Left lung (tissue), 10 donors: ENCODE measurements around the gene DISC1. TPM values are rescaled to one million over a fixed set of nuclear protein-coding genes. Genes with fewer than 3 reads are reported as not detected.

ENCODE experiments used
- ATAC-seq: fragments of 200-7000 bp; cut with Tn5 transposase; one replicate; pipeline ENCODE4 v1.9.1; 2020; ENCODE audit warnings: moderate library complexity
- DNase-seq, 4 donors: peaks; one replicate each; pipeline ENCODE4 v3.0.0-alpha.2; 2013 to 2020
- H3K27ac ChIP-seq, 2 donors: fragments of 200-600 bp; sonication (generic) in 1 of 2; one replicate each; pipeline versions ENCODE4 v1.5.0 to v1.8.0; 2020 to 2021
- H3K27me3 ChIP-seq, 2 donors: fragments of 200-600 bp; sonication (generic) in 1 of 2; one replicate each; pipeline versions ENCODE4 v1.5.0 to v1.8.0; 2020 to 2021
- H3K36me3 ChIP-seq, 2 donors: fragments of 200-600 bp; sonication (generic) in 1 of 2; one replicate each; pipeline versions ENCODE4 v1.5.0 to v1.8.0; 2020 to 2021
- H3K4me1 ChIP-seq, 2 donors: fragments of 200-600 bp; one replicate each; pipeline ENCODE4 v1.8.0; 2021
- H3K4me3 ChIP-seq, 2 donors: fragments of 200-600 bp; sonication (generic) in 1 of 2; one replicate each; pipeline versions ENCODE4 v1.5.0 to v1.8.0; 2020 to 2021; ENCODE audit warnings: mild to moderate bottlenecking in 1 of 2
- H3K9me3 ChIP-seq, 2 donors: fragments of 200-600 bp; sonication (generic) in 1 of 2; one replicate each; pipeline versions ENCODE4 v1.5.0 to v1.8.0; 2020 to 2021
- CTCF ChIP-seq, 2 donors: fragments of 200-600 bp; sonication (generic) in 1 of 2; IDR thresholded peaks; one replicate each; pipeline versions ENCODE4 v1.5.0 to v1.8.0; 2021; ENCODE audit warnings: antibody characterized with exemption in 2 of 2
- intact Hi-C, 2 donors: fragments of 100-400 bp; cut with DNase I; formaldehyde crosslinking; loops; one replicate each; pipeline versions ENCODE4 v1.11.2 to v1.14.2; 2022
- polyA plus RNA-seq, 6 donors: library from polyadenylated mRNA; unstranded; fragments of 120-200 nt; gene quantifications; one replicate each; pipeline ENCODE4 v1.2.1, GENCODE V29; 2013; ENCODE audit not compliant: insufficient read length in 6 of 6
- total RNA-seq, 2 donors: library from RNA; stranded (reverse); fragmentation: NEBNext Ultra II Directional; extraction: Animal tissue kit (Norgen Biotek cat#: 25700); gene quantifications; one replicate each; pipeline ENCODE4 v1.2.1, GENCODE V29; 2021
- donor health status: DM: no; HTN: yes; CAD: no.
- donor health status: DM: no; HTN: no; CAD: no.

Gene DISC1
- total and polyA plus RNA-seq, 8 donors = 3.9 to 11.7 (median 10.5) TPM

- DNase-seq (no peak), ATAC-seq (no peak)
- Histone ChIP-seq H3K36me3 (no peaks in the 10 kb centered on the region), H3K27me3 (no peaks in the 10 kb centered on the region), H3K4me1 (peaks cover 0 to 23% of the 10 kb centered on the region in 2 donors), H3K27ac (no peak overlapping the region), H3K9me3 (no peaks in the 10 kb centered on the region), H3K4me3 (no peak overlapping the region)
- intact Hi-C loops = loop anchor here in 1 of 2 donors (10.0 kb wide), 1 partner anchor 677 kb away; no protein-coding TSS in a partner anchor
- TF ChIP-seq CTCF (IDR thresholded peaks at IDR 0.05) = no peak
Measured at GRCh38 chr1:231601824-231602672, 24.5 kb upstream of the DISC1 start.

- no peaks in the 10 kb centered on the region for H3K36me3 ChIP-seq
- H3K4me1 ChIP-seq = peaks cover 0 to 23% of the 10 kb centered on the region in 2 donors
- H3K4me3 ChIP-seq = no peak overlapping the region
- H3K9me3 ChIP-seq = no peaks in the 10 kb centered on the region
- no peak for DNase-seq
- ATAC-seq = no peak
- no peaks in the 10 kb centered on the region for H3K27me3 ChIP-seq
- TF ChIP-seq CTCF (IDR thresholded peaks at IDR 0.05) = no peak
- no peak overlapping the region for H3K27ac ChIP-seq
- intact Hi-C loops = loop anchor here in 1 of 2 donors (10.0 kb wide), 1 partner anchor 678 kb away; no protein-coding TSS in a partner anchor
Measured at GRCh38 chr1:231602673-231602984, 24.0 kb upstream of the DISC1 start.

- Histone ChIP-seq H3K27me3 (no peaks in the 10 kb centered on the region), H3K9me3 (no peaks in the 10 kb centered on the region), H3K27ac (peak overlapping the region in 1 of 2 donors; percentile 33), H3K36me3 (no peaks in the 10 kb centered on the region), H3K4me3 (peak overlapping the region; percentile 18 to 42), H3K4me1 (peaks cover 0 to 23% of the 10 kb centered on the region in 2 donors)
- peak in 2 of 4 donors; percentile 38 to 67 for DNase-seq
- ATAC-seq = peak; percentile 91
- TF ChIP-seq CTCF (IDR thresholded peaks at IDR 0.05) = peak; percentile 62 to 85
- intact Hi-C loops = loop anchor here in 1 of 2 donors (10.0 kb wide), 1 partner anchor 679 kb away; no protein-coding TSS in a partner anchor
Measured at GRCh38 chr1:231603598-231604275, 22.9 kb upstream of the DISC1 start.

- DNase-seq (no peak), ATAC-seq (no peak)
- no peak for TF ChIP-seq CTCF (IDR thresholded peaks at IDR 0.05)
- Histone ChIP-seq H3K4me1 (peaks cover 0 to 23% of the 10 kb centered on the region in 2 donors), H3K4me3 (no peak overlapping the region), H3K27me3 (no peaks in the 10 kb centered on the region), H3K27ac (no peak overlapping the region), H3K36me3 (no peaks in the 10 kb centered on the region), H3K9me3 (no peaks in the 10 kb centered on the region)
- intact Hi-C loops = loop anchor here in 1 of 2 donors (10.0 kb wide), 1 partner anchor 679 kb away; no protein-coding TSS in a partner anchor
Measured at GRCh38 chr1:231604276-231604621, 22.3 kb upstream of the DISC1 start.
